GM12865 (cell line): ENCODE results near the gene PNPLA2.

ENCODE experiments used
- DNase-seq: peaks from one replicate; pipeline ENCODE4 v3.0.0; 2010; ENCODE audit warnings: low read depth
- H3K4me3 ChIP-seq: 2 replicates; pipeline ENCODE4 v1.5.1; 2011; ENCODE audit warnings: mild to moderate bottlenecking, low read depth, low read length, control low read depth
- TF ChIP-seq, protein P1 (sequence below): IDR thresholded peaks from 2 replicates; pipeline ENCODE4 v1.5.1; 2011; ENCODE audit warnings: low read length, control low read depth, low read depth, inconsistent platforms; ENCODE audit not compliant: insufficient read depth; ENCODE audit errors: missing control alignments

The PNPLA2 gene

DNA sequence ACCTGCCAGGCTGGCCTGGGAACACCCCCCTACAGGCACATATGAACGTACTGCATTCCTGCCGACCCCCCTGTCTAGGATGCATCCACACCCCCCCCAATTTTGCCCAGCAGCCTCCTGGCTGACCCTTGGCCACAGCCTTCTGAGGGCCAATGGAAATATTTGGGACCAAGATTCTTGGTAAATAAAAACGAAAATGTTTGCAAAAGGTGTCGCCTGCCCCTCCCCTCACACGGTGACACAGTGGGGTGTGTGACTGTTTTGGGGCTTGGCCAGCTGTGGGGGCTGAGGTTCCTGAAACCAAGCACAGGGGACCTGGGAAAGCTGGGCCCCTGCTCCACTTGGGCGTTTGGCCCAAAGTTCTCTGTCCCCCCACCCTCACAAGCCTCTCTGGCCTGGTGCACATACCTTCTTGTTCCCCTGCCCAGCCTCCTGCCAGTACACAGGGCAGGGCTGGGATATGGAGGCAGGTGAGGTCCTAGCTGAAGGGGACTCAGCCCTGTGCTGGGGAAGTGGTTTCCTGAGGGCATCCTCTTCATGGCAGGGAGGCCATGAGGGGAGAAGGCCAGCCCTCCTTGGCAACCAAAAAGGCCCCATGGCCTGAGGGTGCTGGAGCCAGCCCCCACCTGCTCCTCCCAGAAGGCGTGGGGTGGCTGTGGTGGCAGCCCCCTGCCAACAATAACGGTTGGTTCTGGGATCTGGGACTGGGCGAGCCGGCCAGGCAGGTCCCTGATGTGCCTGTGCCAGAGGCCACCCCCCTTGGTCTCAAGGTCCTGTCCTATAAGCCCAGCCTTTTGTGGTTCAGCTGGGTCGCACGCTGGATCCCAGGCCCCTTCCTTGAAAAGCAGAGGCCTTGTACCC is 6.9 kb downstream of the PNPLA2 start:
- no peak overlapping the region for H3K4me3 ChIP-seq
- TF ChIP-seq, protein P1, sequence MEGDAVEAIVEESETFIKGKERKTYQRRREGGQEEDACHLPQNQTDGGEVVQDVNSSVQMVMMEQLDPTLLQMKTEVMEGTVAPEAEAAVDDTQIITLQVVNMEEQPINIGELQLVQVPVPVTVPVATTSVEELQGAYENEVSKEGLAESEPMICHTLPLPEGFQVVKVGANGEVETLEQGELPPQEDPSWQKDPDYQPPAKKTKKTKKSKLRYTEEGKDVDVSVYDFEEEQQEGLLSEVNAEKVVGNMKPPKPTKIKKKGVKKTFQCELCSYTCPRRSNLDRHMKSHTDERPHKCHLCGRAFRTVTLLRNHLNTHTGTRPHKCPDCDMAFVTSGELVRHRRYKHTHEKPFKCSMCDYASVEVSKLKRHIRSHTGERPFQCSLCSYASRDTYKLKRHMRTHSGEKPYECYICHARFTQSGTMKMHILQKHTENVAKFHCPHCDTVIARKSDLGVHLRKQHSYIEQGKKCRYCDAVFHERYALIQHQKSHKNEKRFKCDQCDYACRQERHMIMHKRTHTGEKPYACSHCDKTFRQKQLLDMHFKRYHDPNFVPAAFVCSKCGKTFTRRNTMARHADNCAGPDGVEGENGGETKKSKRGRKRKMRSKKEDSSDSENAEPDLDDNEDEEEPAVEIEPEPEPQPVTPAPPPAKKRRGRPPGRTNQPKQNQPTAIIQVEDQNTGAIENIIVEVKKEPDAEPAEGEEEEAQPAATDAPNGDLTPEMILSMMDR: no peak
- DNase-seq: no peak

DNA sequence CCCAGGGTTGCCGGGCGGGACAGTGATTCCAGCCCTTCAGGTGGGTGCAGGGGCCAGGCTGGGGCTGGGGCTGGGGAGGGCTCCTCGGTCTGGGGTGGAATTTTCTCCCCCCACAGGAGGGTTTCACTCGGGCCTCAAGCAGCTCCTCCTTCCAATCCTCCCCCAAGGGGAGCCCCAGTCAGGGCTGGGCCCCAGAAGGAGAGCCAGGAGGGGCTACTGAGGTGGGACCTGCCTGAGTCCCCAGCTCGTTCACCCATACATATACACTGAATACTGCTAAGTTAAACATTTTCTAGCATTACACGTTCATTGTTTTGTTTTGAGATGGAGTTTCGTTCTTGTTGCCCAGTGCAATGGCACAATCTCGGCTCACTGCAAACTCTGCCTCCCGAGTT is 7.5 kb downstream of the PNPLA2 start:
- TF ChIP-seq, protein P1: no peak
- peak overlapping the region; percentile 75; the same call in 1 of the 2 replicates for H3K4me3 ChIP-seq
- DNase-seq: no peak

DNA sequence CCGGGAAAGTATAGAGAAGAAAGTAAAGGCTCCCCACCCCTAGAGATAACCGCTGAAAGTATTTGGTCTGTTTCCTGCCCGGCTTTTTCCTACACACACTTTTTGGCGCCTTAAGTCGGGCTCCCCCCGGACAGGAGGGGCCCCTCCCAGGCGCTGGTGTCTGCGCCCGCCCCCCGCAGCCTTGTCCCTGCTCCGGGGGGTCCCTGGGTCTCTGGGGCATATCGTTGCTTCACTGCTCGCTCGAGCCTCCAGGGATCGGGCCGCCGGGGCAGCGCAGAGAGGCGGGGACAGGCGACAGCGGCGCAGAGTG is 8.1 kb downstream of the PNPLA2 start:
- peak; percentile 46 for DNase-seq
- H3K4me3 ChIP-seq: peak overlapping the region; percentile 75
- TF ChIP-seq, protein P1: no peak

DNA sequence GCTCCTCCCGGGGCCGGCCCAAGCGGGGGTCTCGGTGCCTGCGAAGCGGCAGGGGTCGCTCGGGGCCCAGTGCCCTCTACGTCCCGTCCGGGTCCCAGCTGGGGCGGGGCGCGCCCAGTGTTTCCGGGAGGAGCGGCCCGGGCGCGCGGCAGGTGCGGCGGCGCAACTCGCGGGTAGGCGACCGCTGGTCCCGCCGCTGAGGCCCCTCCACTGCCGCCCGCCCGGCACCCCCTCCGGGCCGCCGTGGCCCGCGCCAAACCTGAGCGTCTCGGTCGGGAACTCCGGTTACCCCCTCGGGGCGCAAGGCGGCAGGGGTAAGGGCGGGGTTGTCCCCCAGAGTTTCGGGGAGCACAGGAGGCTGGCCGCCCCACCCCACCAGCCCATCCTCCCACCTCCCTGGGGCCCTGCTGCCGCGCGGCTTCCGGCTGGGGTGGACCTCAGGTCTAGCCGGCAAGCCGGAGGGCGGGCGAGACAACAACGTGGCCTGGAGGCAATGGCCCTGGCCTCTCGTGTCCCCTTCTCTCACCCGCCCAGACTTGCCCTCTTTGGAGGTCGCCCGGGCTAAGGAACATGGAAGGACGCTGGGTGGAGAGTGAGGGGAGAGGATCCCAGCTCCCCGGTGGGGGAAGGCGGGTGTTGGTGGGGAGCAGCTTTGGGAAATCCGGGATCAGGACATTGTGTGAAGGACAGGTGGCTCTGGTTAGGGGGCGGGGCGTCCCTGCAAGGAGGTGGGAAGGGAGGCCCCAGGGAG is 8.6 kb downstream of the PNPLA2 start:
- TF ChIP-seq, protein P1: no peak
- peak overlapping the region; percentile 75 for H3K4me3 ChIP-seq
- DNase-seq: peak; percentile 86

DNA sequence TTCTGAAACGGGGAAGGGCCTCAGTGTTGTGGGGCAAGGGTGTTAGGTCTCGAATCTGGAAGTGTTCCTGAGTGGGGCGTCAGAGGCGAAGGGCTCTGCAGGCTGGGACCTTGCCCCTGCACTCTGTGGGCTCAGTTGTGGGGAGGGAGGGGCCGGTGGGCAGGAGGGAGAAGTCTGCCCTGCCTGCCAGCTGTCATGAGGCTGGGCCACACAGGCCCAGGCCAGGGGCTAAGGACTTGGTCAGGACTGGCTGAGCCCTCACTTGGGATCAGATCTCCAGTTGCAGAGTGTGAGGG is 9.1 kb downstream of the PNPLA2 start, which contains the start of gene CRACR2B:
TSS of gene CRACR2B (plus strand) at position 23 of the 296 bp plus-strand sequence. CDS start 689 bp downstream, outside the sequence.
- peak within 1 kb of the TSS; percentile 75 for H3K4me3 ChIP-seq
- DNase-seq: peak; percentile 62
- TF ChIP-seq, protein P1: no peak

DNA sequence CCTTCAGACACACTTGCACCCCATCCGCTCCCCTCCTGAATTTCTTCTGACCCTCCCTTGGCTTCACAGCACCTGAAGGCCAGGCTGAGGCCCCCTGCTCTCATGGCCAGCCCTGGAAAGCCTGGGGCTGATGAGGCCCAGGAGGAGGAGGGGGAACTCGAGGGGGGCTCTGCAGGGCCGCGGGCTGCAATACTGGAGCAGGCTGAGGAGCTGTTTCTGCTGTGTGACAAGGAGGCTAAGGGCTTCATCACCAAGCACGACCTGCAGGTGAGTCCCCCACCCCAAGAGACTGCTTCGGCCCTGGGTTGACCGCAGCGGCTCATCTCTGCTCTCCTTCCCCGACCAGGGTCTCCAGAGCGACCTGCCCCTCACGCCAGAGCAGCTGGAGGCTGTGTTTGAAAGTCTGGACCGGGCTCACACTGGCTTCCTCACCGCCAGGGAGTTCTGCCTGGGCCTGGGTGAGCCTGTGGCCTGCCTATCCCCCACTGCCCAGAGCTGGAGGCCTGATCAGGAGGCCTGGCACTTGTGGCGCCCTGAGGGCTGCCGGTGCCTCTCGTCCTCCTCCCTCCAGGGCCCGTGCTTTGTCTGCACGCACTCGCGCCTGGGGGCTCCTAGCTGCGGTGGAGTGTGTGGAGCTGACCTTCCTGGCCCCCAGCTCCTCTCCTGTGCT is 9.9 kb downstream of the PNPLA2 start:
- no peak overlapping the region for H3K4me3 ChIP-seq
- TF ChIP-seq, protein P1: no peak
- DNase-seq: no peak
